DOHH2 (cell line): ENCODE data around the gene PEG3.

Experiments used
- H3F3A ChIP-seq: fragments of 200-600 bp; sonication (generic), shearing (Covaris generic); 2 replicates; pipeline ENCODE4 v1.6.0; 2016; ENCODE audit warnings: antibody characterized with exemption, mild to moderate bottlenecking; ENCODE audit not compliant: control insufficient read depth, insufficient read depth
- H3K27ac ChIP-seq: fragments of 200-600 bp; sonication (generic); 2 replicates; pipeline ENCODE4 v1.5.1; 2014; ENCODE audit warnings: low read depth, mild to moderate bottlenecking, low read length, moderate library complexity
- H3K27me3 ChIP-seq: fragments of 200-600 bp; sonication (generic); 2 replicates; pipeline ENCODE4 v1.6.1; 2014; ENCODE audit warnings: mild to moderate bottlenecking, low read length, mixed read lengths; ENCODE audit not compliant: control insufficient read depth
- H3K36me3 ChIP-seq: fragments of 200-600 bp; sonication (generic); 2 replicates; pipeline ENCODE4 v1.6.1; 2014; ENCODE audit warnings: mild to moderate bottlenecking, low read length, moderate library complexity, mixed read lengths; ENCODE audit not compliant: control insufficient read depth
- H3K4me1 ChIP-seq: fragments of 200-600 bp; sonication (generic); 2 replicates; pipeline ENCODE4 v1.6.1; 2014; ENCODE audit warnings: mild to moderate bottlenecking, low read length, mixed read lengths; ENCODE audit not compliant: control insufficient read depth
- H3K4me2 ChIP-seq: fragments of 200-600 bp; sonication (generic); 2 replicates; pipeline ENCODE4 v1.6.0; 2014; ENCODE audit warnings: mild to moderate bottlenecking, low read length, moderate library complexity
- H3K4me3 ChIP-seq: fragments of 200-600 bp; sonication (generic); 2 replicates; pipeline ENCODE4 v1.5.1; 2014; ENCODE audit warnings: mild to moderate bottlenecking, low read length, mixed read lengths
- H3K79me2 ChIP-seq: fragments of 200-600 bp; sonication (generic); 2 replicates; pipeline ENCODE4 v1.6.1; 2014; ENCODE audit warnings: mild to moderate bottlenecking, low read length, mixed read lengths; ENCODE audit not compliant: control insufficient read depth
- H3K9me2 ChIP-seq: fragments of 200-600 bp; sonication (generic); replicated peaks from 2 replicates; pipeline ENCODE4 v1.6.1; 2014; ENCODE audit warnings: mild to moderate bottlenecking, low read length, mixed read lengths; ENCODE audit not compliant: control insufficient read depth
- H3K9me3 ChIP-seq: fragments of 200-600 bp; sonication (generic); 2 replicates; pipeline ENCODE4 v1.6.1; 2014; ENCODE audit warnings: antibody characterized with exemption, low read length, mixed read lengths; ENCODE audit not compliant: control insufficient read depth, insufficient read depth
- H4K20me1 ChIP-seq: fragments of 200-600 bp; sonication (generic); 2 replicates; pipeline ENCODE4 v1.6.0; 2014; ENCODE audit warnings: low read depth, mild to moderate bottlenecking, antibody characterized with exemption, low read length, moderate library complexity; ENCODE audit not compliant: control insufficient read depth, insufficient read depth
- CTCF ChIP-seq: fragments of 200-600 bp; sonication (generic); IDR thresholded peaks from one replicate; pipeline ENCODE4 v1.5.1; 2014; ENCODE audit warnings: antibody characterized with exemption, mild to moderate bottlenecking, low read depth, low read length; ENCODE audit not compliant: poor library complexity, severe bottlenecking
- EZH2phosphoT487 ChIP-seq: fragments of 200-600 bp; sonication (generic); IDR thresholded peaks from 2 replicates; pipeline ENCODE4 v1.6.1; 2017; ENCODE audit warnings: borderline replicate concordance, mild to moderate bottlenecking, antibody characterized with exemption, low read length, moderate library complexity, mixed read lengths

Gene PEG3

GRCh38 chr19:56834564-56835375, 5.8 kb downstream of the PEG3 start:
- Histone ChIP-seq H3K36me3 (no peaks in the 10 kb centered on the region), H4K20me1 (no peaks in the 10 kb centered on the region), H3K27me3 (no peaks in the 10 kb centered on the region), H3K4me2 (no peak overlapping the region), H3K9me2 (no peaks in the 10 kb centered on the region), H3K27ac (no peak overlapping the region), H3K9me3 (peaks cover 27% of the 10 kb centered on the region), H3K4me1 (no peaks in the 10 kb centered on the region), H3K79me2 (no peaks in the 10 kb centered on the region), H3K4me3 (no peak overlapping the region), H3F3A (no peaks in the 10 kb centered on the region)
- no peak for TF ChIP-seq CTCF
- no peak for TF ChIP-seq EZH2phosphoT487

- Histone ChIP-seq H3K4me2 (no peak overlapping the region), H3K4me1 (no peaks in the 10 kb centered on the region), H4K20me1 (no peaks in the 10 kb centered on the region), H3K27ac (no peak overlapping the region), H3K9me2 (no peaks in the 10 kb centered on the region), H3K27me3 (no peaks in the 10 kb centered on the region), H3K9me3 (peaks cover 4% of the 10 kb centered on the region; the same call in 1 of the 2 replicates), H3F3A (no peaks in the 10 kb centered on the region), H3K36me3 (no peaks in the 10 kb centered on the region), H3K79me2 (no peaks in the 10 kb centered on the region), H3K4me3 (no peak overlapping the region)
- no peak for TF ChIP-seq CTCF
These were observed 8.1 kb downstream of the PEG3 start for GRCh38 chr19:56832352-56832928.

GRCh38 chr19:56831255-56831654, 9.3 kb downstream of the PEG3 start:
- Histone ChIP-seq H3K36me3 (no peaks in the 10 kb centered on the region), H3K27me3 (no peaks in the 10 kb centered on the region), H3F3A (no peaks in the 10 kb centered on the region), H4K20me1 (no peaks in the 10 kb centered on the region), H3K9me2 (no peaks in the 10 kb centered on the region), H3K9me3 (no peaks in the 10 kb centered on the region; the same call in 1 of the 2 replicates), H3K4me1 (no peaks in the 10 kb centered on the region), H3K4me2 (no peak overlapping the region), H3K4me3 (no peak overlapping the region), H3K79me2 (no peaks in the 10 kb centered on the region), H3K27ac (no peak overlapping the region)
- TF ChIP-seq EZH2phosphoT487 (no peak), CTCF (no peak)
